Measurements from ENCODE around the gene KRTAP8-1. TPM values are rescaled to one million over a fixed set of nuclear protein-coding genes. Genes with fewer than 3 reads are reported as not detected.
A peak's percentile ranks its signal among the peaks of the same experiment; 100 is the strongest.

The KRTAP8-1 gene, protein sequence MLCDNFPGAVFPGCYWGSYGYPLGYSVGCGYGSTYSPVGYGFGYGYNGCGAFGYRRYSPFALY
- not detected in 2 replicates for total RNA-seq

DNA sequence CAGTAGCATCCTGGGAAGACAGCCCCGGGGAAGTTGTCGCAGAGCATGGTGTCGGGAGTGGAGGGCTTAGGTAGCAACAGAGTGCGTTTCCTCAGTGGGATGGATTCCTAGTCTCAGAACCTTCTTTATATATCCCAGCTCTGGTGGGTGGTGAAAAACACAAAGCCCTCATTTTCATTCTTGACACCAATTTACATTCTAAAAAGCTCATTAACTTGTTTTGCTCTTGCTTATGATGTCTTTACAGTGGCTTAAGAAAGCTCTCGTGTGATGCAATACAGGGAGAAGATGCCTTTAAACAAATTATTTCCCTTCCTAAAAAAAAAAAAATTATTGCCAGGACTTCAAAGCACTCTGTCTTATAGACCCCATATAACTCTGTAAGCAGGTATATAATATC lies at the start of gene KRTAP8-1:
Gene KRTAP8-1, minus strand, starts transcription at position 101 of the 400 bp plus-strand sequence. Its CDS starts 54 bp downstream, at position 47.
- TF ChIP-seq, protein P1, sequence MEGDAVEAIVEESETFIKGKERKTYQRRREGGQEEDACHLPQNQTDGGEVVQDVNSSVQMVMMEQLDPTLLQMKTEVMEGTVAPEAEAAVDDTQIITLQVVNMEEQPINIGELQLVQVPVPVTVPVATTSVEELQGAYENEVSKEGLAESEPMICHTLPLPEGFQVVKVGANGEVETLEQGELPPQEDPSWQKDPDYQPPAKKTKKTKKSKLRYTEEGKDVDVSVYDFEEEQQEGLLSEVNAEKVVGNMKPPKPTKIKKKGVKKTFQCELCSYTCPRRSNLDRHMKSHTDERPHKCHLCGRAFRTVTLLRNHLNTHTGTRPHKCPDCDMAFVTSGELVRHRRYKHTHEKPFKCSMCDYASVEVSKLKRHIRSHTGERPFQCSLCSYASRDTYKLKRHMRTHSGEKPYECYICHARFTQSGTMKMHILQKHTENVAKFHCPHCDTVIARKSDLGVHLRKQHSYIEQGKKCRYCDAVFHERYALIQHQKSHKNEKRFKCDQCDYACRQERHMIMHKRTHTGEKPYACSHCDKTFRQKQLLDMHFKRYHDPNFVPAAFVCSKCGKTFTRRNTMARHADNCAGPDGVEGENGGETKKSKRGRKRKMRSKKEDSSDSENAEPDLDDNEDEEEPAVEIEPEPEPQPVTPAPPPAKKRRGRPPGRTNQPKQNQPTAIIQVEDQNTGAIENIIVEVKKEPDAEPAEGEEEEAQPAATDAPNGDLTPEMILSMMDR (IDR thresholded peaks at IDR 0.05; ENCODE audit: insufficient read depth, low read length, poor library complexity, severe bottlenecking), result no peak
- H3K4me3 ChIP-seq (ENCODE audit: low read depth, low read length), result no peak within 1 kb of the TSS
- no peak for DNase-seq (ENCODE audit: low read depth)
- no peaks in the 10 kb centered on the region for H3K36me3 ChIP-seq (ENCODE audit: control insufficient read depth, insufficient read depth, low read length)
- no peaks in the 10 kb centered on the region for H3K27me3 ChIP-seq (ENCODE audit: control insufficient read depth, insufficient read depth, low read length)

GRCh38 chr21:30847627-30848500 lies 34.8 kb upstream of the KRTAP8-1 start:
- TF ChIP-seq, protein P1 (IDR thresholded peaks at IDR 0.05; ENCODE audit: insufficient read depth, low read length, poor library complexity, severe bottlenecking), result no peak
- no peaks in the 10 kb centered on the region for H3K27me3 ChIP-seq (ENCODE audit: control insufficient read depth, insufficient read depth, low read length)
- H3K4me3 ChIP-seq (ENCODE audit: low read depth, low read length), result no peak overlapping the region
- no peaks in the 10 kb centered on the region for H3K36me3 ChIP-seq (ENCODE audit: control insufficient read depth, insufficient read depth, low read length)
- no peak for DNase-seq (ENCODE audit: low read depth)

- no peak overlapping the region for H3K4me3 ChIP-seq (ENCODE audit: low read depth, low read length)
- H3K36me3 ChIP-seq (ENCODE audit: control insufficient read depth, insufficient read depth, low read length), result no peaks in the 10 kb centered on the region
- no peak for DNase-seq (ENCODE audit: low read depth)
- H3K27me3 ChIP-seq (ENCODE audit: control insufficient read depth, insufficient read depth, low read length), result no peaks in the 10 kb centered on the region
- TF ChIP-seq, protein P1 (IDR thresholded peaks at IDR 0.05; ENCODE audit: insufficient read depth, low read length, poor library complexity, severe bottlenecking), result no peak
Measured at GRCh38 chr21:30842990-30843389, 29.9 kb upstream of the KRTAP8-1 start.

DNA sequence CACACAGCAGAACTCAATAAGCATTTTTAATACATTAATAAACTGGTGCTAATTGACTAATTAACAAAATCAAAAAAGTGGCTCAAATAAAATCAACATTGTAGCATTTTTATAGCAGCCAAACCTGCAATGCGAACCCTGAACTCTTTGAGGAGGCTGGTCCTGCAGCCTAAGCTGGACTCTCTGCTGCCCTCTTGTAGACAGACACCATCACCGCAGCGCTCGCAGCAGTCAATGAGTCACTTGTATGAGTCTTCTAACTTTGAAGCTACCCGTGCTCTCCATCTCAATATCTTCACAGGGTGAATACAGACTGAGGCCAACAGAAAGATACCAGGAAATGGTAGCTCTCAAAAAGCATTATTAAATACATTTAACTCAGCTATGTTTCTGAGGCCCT lies 26.2 kb upstream of the KRTAP8-1 start:
- TF ChIP-seq, protein P1 (IDR thresholded peaks at IDR 0.05; ENCODE audit: insufficient read depth, low read length, poor library complexity, severe bottlenecking), result peak; percentile 67
- no peaks in the 10 kb centered on the region for H3K27me3 ChIP-seq (ENCODE audit: control insufficient read depth, insufficient read depth, low read length)
- no peaks in the 10 kb centered on the region for H3K36me3 ChIP-seq (ENCODE audit: control insufficient read depth, insufficient read depth, low read length)
- no peak for DNase-seq (ENCODE audit: low read depth)
- no peak overlapping the region for H3K4me3 ChIP-seq (ENCODE audit: low read depth, low read length)

DNA sequence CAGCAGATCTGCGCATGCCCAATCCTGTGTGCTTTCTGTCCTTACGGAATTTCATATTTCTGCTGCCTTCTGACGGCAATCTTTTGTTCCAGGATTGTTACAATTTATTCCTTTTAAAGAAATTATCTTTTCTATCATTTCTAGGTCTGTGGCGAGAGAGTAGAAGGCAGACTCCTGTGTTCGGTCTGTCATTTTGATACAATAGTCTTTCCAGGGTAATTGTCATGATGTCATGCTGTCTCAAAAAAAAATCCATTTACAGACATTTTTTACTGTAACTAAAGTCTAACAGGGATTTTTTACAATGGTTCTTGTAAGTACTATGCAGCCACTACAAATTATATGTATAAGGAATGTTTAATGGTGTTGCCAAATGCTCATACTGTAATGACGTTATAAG lies 25.5 kb upstream of the KRTAP8-1 start:
- DNase-seq (ENCODE audit: low read depth), result no peak
- no peaks in the 10 kb centered on the region for H3K27me3 ChIP-seq (ENCODE audit: control insufficient read depth, insufficient read depth, low read length)

More for the DNA sequence above, 25.5 kb upstream of the KRTAP8-1 start:
- no peak overlapping the region for H3K4me3 ChIP-seq (ENCODE audit: low read depth, low read length)
- TF ChIP-seq, protein P1 (IDR thresholded peaks at IDR 0.05; ENCODE audit: insufficient read depth, low read length, poor library complexity, severe bottlenecking), result no peak
- no peaks in the 10 kb centered on the region for H3K36me3 ChIP-seq (ENCODE audit: control insufficient read depth, insufficient read depth, low read length)
